ENCODE measurements around the gene PSMA4. TPM values are rescaled to one million over a fixed set of nuclear protein-coding genes. Genes with fewer than 3 reads are reported as not detected.

Gene PSMA4
- total and polyA plus RNA-seq, 2 donors (not counting 1 experiment from before 2014, with no cell fraction given), result 54.6 to 95.9 TPM

DNA sequence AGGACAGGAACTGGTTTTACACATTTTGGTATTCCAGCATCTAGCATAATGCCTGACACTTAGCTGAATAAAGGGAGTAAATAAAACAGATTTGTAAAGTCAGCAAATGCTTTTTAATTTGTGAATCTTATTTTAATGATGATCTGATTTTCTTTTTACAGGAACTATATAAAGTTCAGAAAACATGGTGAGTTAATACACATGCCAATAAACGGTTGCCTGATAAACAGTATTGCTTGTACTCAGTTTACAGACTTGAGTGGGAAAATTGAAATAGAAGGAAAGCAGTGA lies 1.4 kb downstream of the PSMA4 start:
- H3K4me1 Mint-ChIP-seq, result peaks cover 27% of the 10 kb centered on the region
- H3K27ac Mint-ChIP-seq, result peak overlapping the region; percentile 100
- DNase-seq (no peak), ATAC-seq (ENCODE audit: low read depth) (no peak)
- Histone ChIP-seq H3K9me3 (ENCODE audit: control extremely low read depth in 1 of 3, control insufficient read depth in 2 of 3, insufficient read depth in 1 of 3, low read length in 2 of 3) (no peaks in the 10 kb centered on the region), H3K4me1 (ENCODE audit: control insufficient read depth in 2 of 2, insufficient read depth in 2 of 2, low read length in 2 of 2) (peaks cover 12 to 23% of the 10 kb centered on the region in 2 donors), H3K9ac (ENCODE audit: low read length) (peak overlapping the region; percentile 97), H4K20me1 (ENCODE audit: control insufficient read depth, insufficient read depth, low read length, poor library complexity, severe bottlenecking) (peaks cover 5% of the 10 kb centered on the region), H3K27ac (ENCODE audit: low read length in 2 of 2) (peak overlapping the region; percentile 83 to 88), H3K27me3 (replicated peaks in 1 of 4; ENCODE audit: control extremely low read depth in 1 of 4, control insufficient read depth in 3 of 4, insufficient read depth in 4 of 4, low read length in 3 of 4) (no peaks in the 10 kb centered on the region), H3K79me2 (ENCODE audit: control insufficient read depth, insufficient read depth, low read length) (peaks cover 24% of the 10 kb centered on the region), H3K4me3 (ENCODE audit: control extremely low read depth in 1 of 5, extremely low read depth in 1 of 5, insufficient read depth in 1 of 5, low read depth in 2 of 5, low read length in 4 of 5) (peak overlapping the region; percentile 89 to 99 (median 97)), H3K36me3 (replicated peaks in 1 of 2; ENCODE audit: control extremely low read depth in 1 of 2, control insufficient read depth in 1 of 2, extremely low read depth in 1 of 2, insufficient read depth in 2 of 2, low read length in 1 of 2) (peaks cover 14 to 42% of the 10 kb centered on the region in 2 experiments), H2AFZ (ENCODE audit: insufficient read depth, low read depth, low read length, poor library complexity, severe bottlenecking) (peak overlapping the region; percentile 79), H3K4me2 (replicated peaks; ENCODE audit: low read depth, low read length, poor library complexity, severe bottlenecking) (peak overlapping the region; percentile 94)
- TF ChIP-seq CTCF (IDR thresholded peaks at IDR 0.05) (no peak), EZH2 (IDR thresholded peaks at IDR 0.05; ENCODE audit: borderline replicate concordance, insufficient read depth, low read depth, low read length, poor library complexity, severe bottlenecking) (no peak)
- ChIA-PET POLR2A (interaction anchor here (1.3 to 2.5 kb wide), 2 partner anchors 24 to 332 kb away, joined by 3 to 17 read pairs; partner anchors contain the start of gene CHRNA5), CTCF (interaction anchor here (1.0 kb wide), 1 partner anchor 24 kb away, joined by 4 read pairs; the partner anchor contains the start of gene CHRNA5)
- no peaks in the 10 kb centered on the region for H3K9me3 Mint-ChIP-seq (ENCODE audit: insufficient read depth)
- no peaks in the 10 kb centered on the region for H3K27me3 Mint-ChIP-seq
- intact Hi-C loops (cut with micrococcal nuclease), result no loop called here
- peak overlapping the region; percentile 98 for H3K4me3 Mint-ChIP-seq
- no CpG with 5 or more reads among the region's 1 CpG for WGBS (ENCODE audit: insufficient coverage)

DNA sequence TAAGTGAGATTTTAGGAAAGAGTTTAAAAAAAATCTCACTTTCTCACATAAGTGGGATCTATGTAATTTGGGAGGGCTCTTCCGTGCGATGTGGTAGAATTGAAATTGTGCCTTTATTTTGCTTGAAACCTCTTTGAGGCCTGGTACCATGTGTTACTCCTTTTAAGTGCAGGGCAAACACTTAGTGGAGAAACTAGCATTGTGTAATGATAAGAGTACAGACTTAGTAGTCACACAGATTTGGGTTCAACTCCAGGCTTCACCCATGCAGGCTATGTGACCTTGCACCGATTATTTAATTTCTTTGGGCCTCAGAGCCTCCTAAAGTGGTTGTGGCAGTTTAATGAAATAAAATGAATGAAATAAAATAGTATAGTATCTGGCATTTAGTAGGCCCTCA lies 2.4 kb downstream of the PSMA4 start:
- Histone ChIP-seq H3K9me3 (ENCODE audit: control extremely low read depth in 1 of 3, control insufficient read depth in 2 of 3, insufficient read depth in 1 of 3, low read length in 2 of 3) (no peaks in the 10 kb centered on the region), H3K36me3 (replicated peaks in 1 of 2; ENCODE audit: control extremely low read depth in 1 of 2, control insufficient read depth in 1 of 2, extremely low read depth in 1 of 2, insufficient read depth in 2 of 2, low read length in 1 of 2) (peaks cover 18 to 51% of the 10 kb centered on the region in 2 experiments), H3K27ac (ENCODE audit: low read length in 2 of 2) (no peak overlapping the region), H3K9ac (ENCODE audit: low read length) (no peak overlapping the region), H3K79me2 (ENCODE audit: control insufficient read depth, insufficient read depth, low read length) (peaks cover 24% of the 10 kb centered on the region), H3K27me3 (replicated peaks in 1 of 4; ENCODE audit: control extremely low read depth in 1 of 4, control insufficient read depth in 3 of 4, insufficient read depth in 4 of 4, low read length in 3 of 4) (no peaks in the 10 kb centered on the region), H3K4me1 (ENCODE audit: control insufficient read depth in 2 of 2, insufficient read depth in 2 of 2, low read length in 2 of 2) (peaks cover 12 to 23% of the 10 kb centered on the region in 2 donors), H4K20me1 (ENCODE audit: control insufficient read depth, insufficient read depth, low read length, poor library complexity, severe bottlenecking) (peaks cover 5% of the 10 kb centered on the region), H2AFZ (ENCODE audit: insufficient read depth, low read depth, low read length, poor library complexity, severe bottlenecking) (no peak overlapping the region), H3K4me2 (replicated peaks; ENCODE audit: low read depth, low read length, poor library complexity, severe bottlenecking) (no peak overlapping the region), H3K4me3 (ENCODE audit: control extremely low read depth in 1 of 5, extremely low read depth in 1 of 5, insufficient read depth in 1 of 5, low read depth in 2 of 5, low read length in 4 of 5) (no peak overlapping the region)
- CTCF ChIA-PET, result no interaction called here
- POLR2A ChIA-PET, result no interaction called here
- intact Hi-C loops (cut with micrococcal nuclease), result no loop called here
- WGBS (ENCODE audit: insufficient coverage), result 100% methylated on average over 1 of the region's 3 CpGs
- Mint-ChIP-seq H3K4me3 (peak overlapping the region; percentile 61), H3K27ac (peak overlapping the region; percentile 47), H3K9me3 (ENCODE audit: insufficient read depth) (no peaks in the 10 kb centered on the region), H3K27me3 (no peaks in the 10 kb centered on the region), H3K4me1 (peaks cover 27% of the 10 kb centered on the region)
- no peak for DNase-seq
- TF ChIP-seq CTCF (IDR thresholded peaks at IDR 0.05), result no peak
- no peak for TF ChIP-seq EZH2 (IDR thresholded peaks at IDR 0.05; ENCODE audit: borderline replicate concordance, insufficient read depth, low read depth, low read length, poor library complexity, severe bottlenecking)
- no peak for ATAC-seq (ENCODE audit: low read depth)

Data from B cell (primary cell).